Measurements from ENCODE around the gene KLF1. TPM values are rescaled to one million over a fixed set of nuclear protein-coding genes. Genes with fewer than 3 reads are reported as not detected.
A peak's percentile ranks its signal among the peaks of the same experiment; 100 is the strongest.
"Not testable (repeated sequence)": the region's sequence is repeated elsewhere in the genome, so short reads cannot be mapped to it uniquely, and the experiment has no call there.

The KLF1 gene
- total RNA-seq, 1 donor from 2014 or later = not detected

- no peaks in the 10 kb centered on the region for H3K4me1 Mint-ChIP-seq (ENCODE audit: unreplicated experiment)
- TF ChIP-seq, protein P1, sequence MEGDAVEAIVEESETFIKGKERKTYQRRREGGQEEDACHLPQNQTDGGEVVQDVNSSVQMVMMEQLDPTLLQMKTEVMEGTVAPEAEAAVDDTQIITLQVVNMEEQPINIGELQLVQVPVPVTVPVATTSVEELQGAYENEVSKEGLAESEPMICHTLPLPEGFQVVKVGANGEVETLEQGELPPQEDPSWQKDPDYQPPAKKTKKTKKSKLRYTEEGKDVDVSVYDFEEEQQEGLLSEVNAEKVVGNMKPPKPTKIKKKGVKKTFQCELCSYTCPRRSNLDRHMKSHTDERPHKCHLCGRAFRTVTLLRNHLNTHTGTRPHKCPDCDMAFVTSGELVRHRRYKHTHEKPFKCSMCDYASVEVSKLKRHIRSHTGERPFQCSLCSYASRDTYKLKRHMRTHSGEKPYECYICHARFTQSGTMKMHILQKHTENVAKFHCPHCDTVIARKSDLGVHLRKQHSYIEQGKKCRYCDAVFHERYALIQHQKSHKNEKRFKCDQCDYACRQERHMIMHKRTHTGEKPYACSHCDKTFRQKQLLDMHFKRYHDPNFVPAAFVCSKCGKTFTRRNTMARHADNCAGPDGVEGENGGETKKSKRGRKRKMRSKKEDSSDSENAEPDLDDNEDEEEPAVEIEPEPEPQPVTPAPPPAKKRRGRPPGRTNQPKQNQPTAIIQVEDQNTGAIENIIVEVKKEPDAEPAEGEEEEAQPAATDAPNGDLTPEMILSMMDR (conservative IDR thresholded peaks at IDR 0.05) = no peak
- H3K27me3 Mint-ChIP-seq = no peaks in the 10 kb centered on the region
- peaks cover 5% of the 10 kb centered on the region for H3K36me3 Mint-ChIP-seq
- H3K27ac Mint-ChIP-seq = no peak overlapping the region
- no peaks in the 10 kb centered on the region for H3K9me3 Mint-ChIP-seq
- DNase-seq (ENCODE audit: extremely low spot score, unreplicated experiment) = no peak
- no peak overlapping the region for H3K4me3 Mint-ChIP-seq
Measured at GRCh38 chr19:12896460-12896859, 9.5 kb upstream of the KLF1 start.

- H3K4me1 Mint-ChIP-seq (ENCODE audit: unreplicated experiment) = peaks cover 9% of the 10 kb centered on the region
- H3K4me3 Mint-ChIP-seq = peak overlapping the region; percentile 62
- no peaks in the 10 kb centered on the region for H3K27me3 Mint-ChIP-seq
Measured at GRCh38 chr19:12893582-12893981, 6.6 kb upstream of the KLF1 start.

DNA sequence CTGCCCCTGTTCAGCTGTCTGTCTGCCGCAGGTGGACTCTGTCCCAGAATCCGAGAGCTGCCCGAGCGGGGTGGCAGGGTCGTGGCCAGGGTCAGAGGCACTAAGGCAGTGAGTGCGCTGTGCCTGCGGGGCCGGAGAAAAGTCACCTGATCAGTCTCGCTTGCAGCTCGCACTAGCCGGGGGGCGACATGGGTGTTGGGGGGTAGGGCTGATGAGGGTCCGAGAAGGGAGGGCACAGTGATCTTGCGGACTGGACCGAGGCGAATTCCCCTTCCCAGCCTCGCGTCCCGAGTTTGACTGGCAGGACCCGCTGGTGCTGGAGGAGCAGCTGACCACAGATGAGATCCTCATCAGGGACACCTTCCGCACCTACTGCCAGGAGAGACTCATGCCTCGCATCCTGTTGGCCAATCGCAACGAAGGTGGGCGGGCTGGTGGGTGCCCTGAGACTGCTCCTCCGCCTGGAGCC is 4.6 kb upstream of the KLF1 start:
- Mint-ChIP-seq H3K27me3 (peaks cover 15% of the 10 kb centered on the region), H3K9me3 (no peaks in the 10 kb centered on the region), H3K36me3 (peaks cover 5% of the 10 kb centered on the region), H3K4me1 (ENCODE audit: unreplicated experiment) (peaks cover 9% of the 10 kb centered on the region), H3K4me3 (peak overlapping the region; percentile 99), H3K27ac (peak overlapping the region; percentile 92)
- TF ChIP-seq, protein P1 (conservative IDR thresholded peaks at IDR 0.05) = no peak
- DNase-seq (ENCODE audit: extremely low spot score, unreplicated experiment) = no peak

More at GRCh38 chr19:12893582-12893981, 6.6 kb upstream of the KLF1 start:
- H3K27ac Mint-ChIP-seq = no peak overlapping the region
- no peak for DNase-seq (ENCODE audit: extremely low spot score, unreplicated experiment)
- H3K36me3 Mint-ChIP-seq = peaks cover 5% of the 10 kb centered on the region
- no peaks in the 10 kb centered on the region for H3K9me3 Mint-ChIP-seq
- TF ChIP-seq, protein P1 (conservative IDR thresholded peaks at IDR 0.05) = no peak

- Mint-ChIP-seq H3K36me3 (peaks cover 5% of the 10 kb centered on the region), H3K27me3 (peaks cover 21% of the 10 kb centered on the region), H3K27ac (peak within 1 kb of the TSS; percentile 92), H3K9me3 (no peaks in the 10 kb centered on the region), H3K4me3 (peak within 1 kb of the TSS; percentile 99), H3K4me1 (ENCODE audit: unreplicated experiment) (peaks cover 9% of the 10 kb centered on the region)
- DNase-seq (ENCODE audit: extremely low spot score, unreplicated experiment) = peak; percentile 94
- TF ChIP-seq, protein P1 (conservative IDR thresholded peaks at IDR 0.05) = no peak
Measured at GRCh38 chr19:12890787-12891552, 4.0 kb upstream of the KLF1 start, which contains the start of gene GCDH. GCDH (plus strand) TSS chr19:12891160; CDS start chr19:12891305, 145 bp downstream.

DNA sequence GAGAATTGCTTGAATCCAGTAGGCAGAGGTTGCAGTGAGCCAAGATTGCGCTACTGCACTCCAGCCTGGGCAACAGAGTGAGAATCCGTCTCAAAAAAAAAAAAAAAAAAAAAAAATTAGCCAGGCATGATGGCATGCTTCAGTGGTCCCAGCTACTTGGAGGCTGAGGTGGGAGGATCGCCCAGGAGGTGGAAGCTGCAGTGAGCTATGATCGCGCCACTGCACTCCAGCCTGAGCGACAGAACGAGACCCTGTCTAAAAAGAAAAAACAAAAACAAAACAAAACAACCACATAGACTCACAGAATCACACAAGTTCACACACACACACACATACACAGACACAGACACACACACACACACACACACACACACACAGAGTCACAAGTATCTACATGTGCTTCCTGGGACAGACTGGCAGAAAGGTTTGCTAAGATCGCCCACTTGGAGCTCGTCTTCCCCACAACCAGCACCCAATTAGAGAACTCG is 3.3 kb upstream of the KLF1 start:
- Mint-ChIP-seq H3K27ac (peak overlapping the region; percentile 92), H3K4me3 (peak overlapping the region; percentile 99), H3K27me3 (peaks cover 21% of the 10 kb centered on the region)
- not testable (repeated sequence) for H3K4me1 Mint-ChIP-seq (ENCODE audit: unreplicated experiment); H3K36me3 Mint-ChIP-seq; H3K9me3 Mint-ChIP-seq; DNase-seq (ENCODE audit: extremely low spot score, unreplicated experiment)

DNA sequence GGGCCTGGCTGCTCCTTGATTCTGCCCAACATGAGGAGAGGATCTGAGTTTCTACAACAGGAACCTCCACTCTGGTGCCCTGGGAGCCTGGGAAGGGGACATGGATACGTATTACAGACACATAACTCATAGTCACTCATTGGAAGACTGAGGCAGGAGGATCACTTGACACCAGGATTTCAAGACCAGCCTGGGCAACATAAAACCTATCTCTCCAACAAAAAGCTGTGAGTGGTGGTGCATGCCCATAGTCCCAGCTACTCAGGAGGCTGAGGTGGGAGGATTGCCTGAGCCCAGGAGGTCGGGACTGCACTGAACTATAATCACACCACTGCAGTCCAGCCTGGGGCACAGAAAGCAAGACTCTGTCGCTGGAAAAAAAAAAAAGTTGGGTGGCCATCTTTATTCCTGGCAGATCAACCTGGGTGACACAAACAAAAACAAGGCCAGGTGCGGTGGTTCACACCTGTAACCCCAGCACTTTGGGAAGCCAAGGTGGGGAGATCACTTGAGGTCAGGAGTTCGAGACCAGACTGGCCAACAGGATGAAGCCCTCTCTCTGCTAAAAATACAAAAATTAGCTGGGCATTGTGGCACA is 1.1 kb upstream of the KLF1 start:
- DNase-seq (ENCODE audit: extremely low spot score, unreplicated experiment) = no peak
- Mint-ChIP-seq H3K4me1 (ENCODE audit: unreplicated experiment) (peaks cover 9% of the 10 kb centered on the region), H3K4me3 (no peak overlapping the region), H3K9me3 (no peaks in the 10 kb centered on the region), H3K27me3 (peaks cover 43% of the 10 kb centered on the region), H3K36me3 (no peaks in the 10 kb centered on the region), H3K27ac (no peak overlapping the region)
- TF ChIP-seq, protein P1 (conservative IDR thresholded peaks at IDR 0.05) = no peak
